ENCODE results near the gene BLTP2. TPM values are rescaled to one million over a fixed set of nuclear protein-coding genes. Genes with fewer than 3 reads are reported as not detected.
"Not testable (repeated sequence)": the region's sequence is repeated elsewhere in the genome, so short reads cannot be mapped to it uniquely, and the experiment has no call there.

The BLTP2 gene
- total and polyA plus RNA-seq, 5 experiments from 2014 or later: 36.0 to 149 (median 51.7) TPM

DNA sequence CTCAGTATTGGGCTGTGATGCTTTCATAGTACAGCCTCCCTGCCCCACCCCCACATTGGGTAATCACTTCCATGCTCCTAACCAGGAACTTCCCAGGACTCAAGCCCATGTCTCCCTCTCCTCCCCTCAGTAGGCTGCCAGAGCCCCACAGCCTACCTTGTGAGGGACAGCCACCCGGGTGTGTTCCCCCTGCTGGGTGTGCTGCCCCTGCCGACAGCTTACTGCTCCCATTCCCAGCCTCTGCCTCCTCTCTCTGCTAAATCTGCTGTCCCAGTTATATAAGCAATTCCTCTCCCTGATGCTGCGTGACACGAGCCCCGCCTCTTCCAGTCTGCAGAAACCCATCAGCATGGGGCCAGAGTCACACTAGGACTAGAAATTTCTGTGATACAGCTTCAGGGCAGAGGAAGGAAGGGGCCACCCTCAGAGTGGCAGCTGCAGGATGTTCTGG, 31.0 kb downstream of the BLTP2 start, which contains the start of gene RSKR:
RSKR (minus strand) TSS at position 255 of the 451 bp plus-strand sequence; CDS start at position 231, 24 bp downstream.
- Mint-ChIP-seq H3K4me1 (peaks cover 0 to 18% (median 8%) of the 10 kb centered on the region in 4 donors), H3K4me3 (no peak within 1 kb of the TSS), H3K27ac (peak within 1 kb of the TSS in 5 of 10 donors; percentile 63 to 74 (median 64)), H3K27me3 (no peaks in the 10 kb centered on the region), H3K9me3 (no peaks in the 10 kb centered on the region), H3K36me3 (peaks cover 6 to 60% (median 18%) of the 10 kb centered on the region in 3 donors)
- ATAC-seq (no peak), DNase-seq (no peak)
- POLR2A ChIA-PET: no interaction called here

DNA sequence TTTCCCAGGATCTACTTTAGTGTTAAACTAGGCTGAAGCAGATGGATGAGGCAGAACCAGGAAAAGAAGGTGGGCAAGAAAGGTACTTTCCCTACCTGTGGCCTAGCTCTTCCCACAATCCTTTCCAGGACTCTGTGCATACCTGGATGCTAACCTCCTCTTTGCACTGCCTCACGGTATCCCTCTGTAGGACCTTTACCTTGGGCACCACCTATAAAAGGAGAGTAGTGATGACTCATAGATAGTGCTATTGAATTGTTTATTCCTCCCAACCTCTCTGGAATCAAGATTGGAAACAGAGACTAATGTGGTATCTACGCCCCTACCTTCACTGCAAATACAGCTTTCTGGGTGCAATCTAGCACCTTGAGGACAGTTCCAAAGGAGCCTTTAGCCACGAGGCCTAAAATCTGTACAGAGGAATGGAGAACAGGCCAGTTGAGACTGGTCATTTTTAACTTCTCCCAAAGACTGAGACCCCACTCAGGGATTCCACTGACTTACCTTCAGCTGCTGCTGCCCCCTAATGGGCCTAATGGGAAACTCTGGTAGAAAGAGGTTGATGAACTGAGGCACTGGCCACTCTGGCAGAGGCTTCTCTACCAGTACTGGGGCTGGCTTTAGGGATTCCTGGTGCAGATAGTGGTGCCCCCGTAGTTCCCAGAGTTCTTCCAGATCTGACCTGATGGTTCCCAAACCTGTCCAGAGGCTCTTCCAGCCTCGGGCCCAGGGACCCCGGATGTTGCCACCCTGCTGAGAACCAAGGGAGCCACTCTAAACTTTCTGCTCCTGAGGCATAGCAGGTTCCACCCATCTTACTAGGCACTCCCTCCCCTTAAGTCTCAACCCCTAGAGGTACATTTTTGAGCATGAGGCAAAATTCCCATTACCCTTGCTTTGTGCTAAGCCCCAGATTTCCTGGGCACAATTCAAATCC, 31.8 kb downstream of the BLTP2 start:
- Mint-ChIP-seq H3K36me3 (peaks cover 6 to 53% (median 18%) of the 10 kb centered on the region in 3 donors), H3K27me3 (no peaks in the 10 kb centered on the region), H3K9me3 (no peaks in the 10 kb centered on the region), H3K4me1 (peaks cover 0 to 18% (median 8%) of the 10 kb centered on the region in 4 donors), H3K27ac (peak overlapping the region in 6 of 10 donors; percentile 5 to 74 (median 64)), H3K4me3 (no peak overlapping the region)
- ATAC-seq: peak; percentile 50 to 57
- POLR2A ChIA-PET: interaction anchor here (2.8 kb wide), 1 partner anchor 14 kb away, joined by 13 read pairs; the partner anchor contains the start of gene SPAG5
- DNase-seq: peak in 8 of 10 donors; percentile 7 to 71 (median 42)

DNA sequence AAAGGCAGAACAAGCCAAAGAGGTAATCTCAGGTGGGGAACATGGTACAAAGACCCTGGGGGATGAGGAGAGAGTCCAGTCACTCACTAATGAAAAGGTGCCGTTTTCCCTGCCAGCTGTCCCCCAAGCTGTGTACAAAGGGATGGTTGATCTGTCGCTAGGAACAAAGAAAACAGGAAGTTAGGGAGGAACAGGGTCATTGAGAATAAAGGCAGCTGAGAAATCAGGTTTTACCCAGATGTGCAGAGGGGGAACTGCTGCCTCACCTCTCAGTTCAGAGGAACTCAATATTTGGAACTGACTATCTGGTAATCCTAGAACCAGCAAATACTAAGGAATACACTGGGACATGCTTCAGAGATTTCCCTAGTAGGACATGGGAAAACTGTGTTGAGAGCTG, 32.4 kb downstream of the BLTP2 start:
- Mint-ChIP-seq H3K4me3 (no peak overlapping the region), H3K36me3 (peaks cover 6 to 46% (median 18%) of the 10 kb centered on the region in 3 donors), H3K9me3 (no peaks in the 10 kb centered on the region), H3K27me3 (no peaks in the 10 kb centered on the region), H3K27ac (peak overlapping the region in 8 of 10 donors; percentile 5 to 79 (median 59)), H3K4me1 (peaks cover 0 to 18% (median 8%) of the 10 kb centered on the region in 4 donors)
- DNase-seq (no peak), ATAC-seq (no peak)
- POLR2A ChIA-PET: interaction anchor here (1.1 to 2.8 kb wide), 2 partner anchors 13 to 119 kb away, joined by 3 to 13 read pairs; partner anchors contain the start of gene SPAG5

DNA sequence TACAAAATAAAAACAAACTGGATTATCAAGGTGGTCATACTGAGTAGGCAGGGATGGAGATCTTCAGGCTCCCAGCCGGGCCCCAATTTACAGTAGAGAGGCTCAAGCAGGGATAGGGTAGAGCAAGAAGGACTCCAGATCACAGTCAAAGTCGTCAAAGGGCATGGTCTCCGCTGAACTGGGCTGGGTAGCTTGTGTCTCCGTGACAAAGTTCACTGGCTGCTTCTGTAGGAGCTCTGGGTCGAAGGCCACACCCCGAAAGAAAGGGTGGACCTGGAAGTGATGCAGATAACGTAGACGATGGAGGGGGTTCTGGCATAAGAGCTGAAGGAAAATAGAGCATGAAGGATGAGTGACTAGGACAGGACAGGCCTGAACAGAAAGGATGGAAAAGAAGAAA, 34.6 kb downstream of the BLTP2 start:
- Mint-ChIP-seq H3K27ac (peak overlapping the region in 5 of 10 donors; percentile 3 to 74 (median 27)), H3K4me1 (peaks cover 0 to 18% (median 8%) of the 10 kb centered on the region in 4 donors), H3K27me3 (no peaks in the 10 kb centered on the region), H3K4me3 (no peak overlapping the region), H3K36me3 (peaks cover 0 to 25% (median 0%) of the 10 kb centered on the region in 3 donors), H3K9me3 (no peaks in the 10 kb centered on the region)
- POLR2A ChIA-PET: interaction anchor here (0.6 to 1.5 kb wide), 3 partner anchors 11 to 40 kb away, joined by 3 to 4 read pairs (median 4); partner anchors contain the start of gene PIGS
- DNase-seq (no peak), ATAC-seq (no peak)

DNA sequence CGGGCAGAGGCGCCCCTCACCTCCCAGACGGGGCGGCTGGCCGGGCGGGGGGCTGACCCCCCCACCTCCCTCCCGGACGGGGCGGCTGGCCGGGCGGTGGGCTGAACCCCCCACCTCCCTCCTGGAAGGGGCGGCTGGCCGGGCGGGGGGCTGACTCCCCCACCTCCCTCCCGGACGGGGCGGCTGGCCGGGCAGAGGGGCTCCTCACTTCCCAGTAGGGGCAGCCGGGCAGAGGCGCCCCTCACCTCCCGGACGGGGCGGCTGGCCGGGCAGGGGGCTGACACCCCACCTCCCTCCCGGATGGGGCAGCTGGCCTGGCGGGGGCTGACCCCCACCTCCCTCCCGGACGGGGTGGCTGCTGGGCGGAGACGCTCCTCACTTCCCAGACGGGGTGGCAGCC, 40.9 kb downstream of the BLTP2 start:
- DNase-seq, H3K4me3 Mint-ChIP-seq, H3K27me3 Mint-ChIP-seq, H3K9me3 Mint-ChIP-seq, H3K27ac Mint-ChIP-seq, POLR2A ChIA-PET, ATAC-seq, H3K36me3 Mint-ChIP-seq: not testable (repeated sequence)
- H3K4me1 Mint-ChIP-seq: peaks cover 6 to 11% (median 8%) of the 10 kb centered on the region in 4 donors

DNA sequence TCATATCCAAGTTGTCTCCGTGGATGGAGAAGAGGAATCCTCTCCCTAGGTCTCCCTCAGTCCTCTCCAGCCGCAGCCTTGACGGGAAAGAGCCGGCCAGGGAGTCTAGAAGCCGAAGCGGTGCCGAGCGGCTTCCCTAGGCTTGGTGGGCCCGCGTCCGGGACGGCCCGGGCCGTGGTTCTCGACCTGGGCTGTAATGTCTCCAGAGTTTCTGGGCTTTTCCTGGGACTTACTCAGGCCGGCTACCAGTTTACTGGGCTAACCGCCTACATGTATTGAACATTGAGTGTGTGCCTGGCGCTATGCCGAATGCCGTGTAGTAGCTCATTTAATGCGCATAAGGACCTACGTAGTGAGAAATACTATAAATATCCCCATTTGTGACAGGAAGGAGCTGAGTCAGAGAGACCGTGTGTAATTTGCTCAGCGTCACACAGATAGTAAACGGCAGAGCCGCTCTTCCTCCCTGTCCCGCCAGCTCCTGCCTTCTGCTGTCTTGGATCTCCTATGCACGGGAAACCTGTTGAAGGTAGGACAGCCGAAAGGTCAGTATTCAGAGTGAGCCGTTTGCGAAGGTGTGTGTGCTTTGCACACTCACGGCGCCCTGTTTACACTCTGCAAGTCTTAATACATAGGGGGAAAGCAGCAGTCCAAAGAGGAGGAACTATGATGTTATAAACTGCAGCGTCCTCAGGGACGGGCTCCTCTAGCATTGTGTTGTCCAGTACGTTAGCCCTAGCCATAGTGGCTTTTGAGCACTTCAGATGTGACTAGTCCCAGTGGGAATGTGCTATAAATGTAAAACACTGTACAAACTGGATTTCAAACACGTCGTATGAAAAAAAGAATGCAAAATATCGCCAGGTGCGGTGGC, 45.4 kb downstream of the BLTP2 start:
- Mint-ChIP-seq H3K27ac (peak overlapping the region; percentile 94 to 100 (median 96)), H3K27me3 (no peaks in the 10 kb centered on the region), H3K36me3 (peaks cover 0 to 2% (median 0%) of the 10 kb centered on the region in 3 donors), H3K9me3 (no peaks in the 10 kb centered on the region), H3K4me1 (peaks cover 14 to 27% (median 23%) of the 10 kb centered on the region in 4 donors), H3K4me3 (peak overlapping the region; percentile 89 to 99 (median 95))
- ATAC-seq (peak; percentile 50 to 60), DNase-seq (peak in 9 of 10 donors; percentile 19 to 72 (median 53))
- POLR2A ChIA-PET: interaction anchor here (0.5 to 3.0 kb wide), 16 partner anchors 9 to 352 kb away, joined by 3 to 42 read pairs (median 4); partner anchors contain the start of genes ALDOC, BLTP2, PHF12 and PIGS

DNA sequence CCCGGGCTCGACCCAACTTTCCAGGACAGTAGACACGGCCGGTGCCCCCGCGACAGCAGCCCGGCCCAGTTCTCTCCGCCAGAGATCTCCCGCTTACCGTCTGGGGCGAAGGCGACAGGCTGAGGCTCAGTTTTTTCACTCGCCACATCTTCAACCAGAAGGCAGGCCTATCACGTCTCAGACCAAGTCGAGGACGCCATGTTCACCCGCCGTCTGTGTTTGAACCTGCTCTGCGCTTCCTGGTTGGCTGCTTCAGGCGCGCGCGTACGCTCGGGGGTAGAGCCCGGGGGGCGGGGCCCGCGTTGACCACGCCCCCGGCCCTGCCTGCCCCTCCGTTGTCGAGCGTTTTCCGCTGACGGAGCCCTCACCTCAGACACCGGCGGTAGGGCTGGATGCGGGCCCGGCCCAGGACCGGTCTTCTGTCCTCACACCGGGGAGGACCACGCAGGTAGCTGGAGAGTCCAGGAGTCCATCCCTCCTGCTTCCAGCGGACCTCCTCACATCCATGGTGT, 46.1 kb downstream of the BLTP2 start, which contains the start of gene SPAG5:
SPAG5 (minus strand) TSS at position 227 of the 512 bp plus-strand sequence; CDS start at position 148, 79 bp downstream.
- Mint-ChIP-seq H3K4me1 (peaks cover 14 to 27% (median 23%) of the 10 kb centered on the region in 4 donors), H3K4me3 (peak within 1 kb of the TSS; percentile 89 to 99 (median 95)), H3K9me3 (no peaks in the 10 kb centered on the region), H3K36me3 (no peaks in the 10 kb centered on the region), H3K27me3 (no peaks in the 10 kb centered on the region), H3K27ac (peak within 1 kb of the TSS; percentile 94 to 100 (median 96))
- ATAC-seq (peak; percentile 93 to 94), DNase-seq (peak; percentile 90 to 97 (median 94))
- POLR2A ChIA-PET: interaction anchor here (0.5 to 3.0 kb wide), 16 partner anchors 10 to 353 kb away, joined by 3 to 42 read pairs (median 4); partner anchors contain the start of genes ALDOC, BLTP2, PHF12 and PIGS

DNA sequence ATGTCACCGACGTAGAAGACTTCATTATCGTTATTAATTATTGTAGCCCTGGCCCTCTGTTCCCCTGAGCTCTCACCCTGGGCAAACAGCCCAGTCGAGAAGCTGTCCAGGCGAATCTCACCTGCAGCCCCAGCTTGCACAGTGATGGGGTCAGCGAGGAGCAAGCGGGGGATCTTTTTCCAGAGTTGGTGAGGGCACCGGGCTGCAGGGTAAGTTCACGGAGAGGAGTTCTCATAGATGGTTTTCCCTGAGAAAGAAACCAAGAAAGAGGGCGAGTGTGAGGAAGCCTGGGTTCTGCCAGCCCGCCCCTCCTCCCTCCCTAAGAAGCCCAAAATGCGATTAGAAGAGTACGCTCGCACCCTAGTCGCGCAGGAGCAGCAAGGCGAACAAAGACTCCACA, 46.6 kb downstream of the BLTP2 start:
- ATAC-seq: no peak
- POLR2A ChIA-PET: interaction anchor here (1.4 to 3.0 kb wide), 6 partner anchors 14 to 64 kb away, joined by 11 to 42 read pairs (median 15); partner anchors contain the start of genes ALDOC, BLTP2, PIGS and SDF2
- H3K36me3 Mint-ChIP-seq: no peaks in the 10 kb centered on the region

DNA sequence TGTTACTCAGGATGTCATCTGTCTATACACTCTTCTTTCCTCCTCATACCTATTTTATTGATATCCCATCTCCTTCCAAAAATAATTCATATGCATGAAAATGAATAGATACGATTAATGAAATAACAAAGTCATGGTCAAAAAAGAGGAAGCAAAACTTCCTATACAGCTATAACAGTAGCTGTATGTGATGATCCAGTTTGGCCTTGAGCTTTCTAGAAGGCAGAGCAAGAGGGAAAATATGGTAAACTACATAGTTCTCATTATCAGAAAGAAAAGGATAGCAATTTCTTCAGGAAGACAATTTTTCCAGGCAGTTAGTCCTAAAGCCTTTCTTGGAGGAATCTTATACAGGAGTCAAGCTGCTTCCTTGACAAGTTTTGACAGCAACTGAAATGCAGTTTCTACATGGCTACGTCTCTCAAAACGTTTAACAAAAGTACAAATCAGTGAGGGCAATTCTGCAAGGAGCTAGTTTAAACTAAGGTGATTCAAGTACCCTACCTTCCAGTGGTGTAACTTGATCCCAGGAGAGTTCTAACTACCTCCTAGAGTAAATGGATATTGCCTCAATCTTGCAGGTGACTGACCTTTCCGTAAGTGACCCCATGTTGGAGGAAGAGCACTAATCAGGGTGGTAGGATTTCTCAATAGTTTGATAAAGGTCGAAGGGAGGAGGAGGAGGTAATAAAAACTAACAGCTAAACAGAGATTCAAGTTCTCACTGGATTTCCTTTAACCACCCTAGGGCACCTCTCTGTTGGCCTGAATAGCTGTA, 47.2 kb downstream of the BLTP2 start:
- peak overlapping the region in 9 of 10 donors; percentile 29 to 100 (median 96) for H3K27ac Mint-ChIP-seq
- H3K4me1 Mint-ChIP-seq: peaks cover 14 to 27% (median 23%) of the 10 kb centered on the region in 4 donors
- no peaks in the 10 kb centered on the region for H3K27me3 Mint-ChIP-seq
- H3K36me3 Mint-ChIP-seq: peaks cover 0 to under 1% (median 0%) of the 10 kb centered on the region in 3 donors
- DNase-seq: no peak
- POLR2A ChIA-PET: interaction anchor here (2.5 to 3.0 kb wide), 2 partner anchors 20 to 46 kb away, joined by 16 to 42 read pairs; partner anchors contain the start of genes ALDOC and UNC119
- peak overlapping the region; percentile 89 to 99 (median 95) for H3K4me3 Mint-ChIP-seq
- no peaks in the 10 kb centered on the region for H3K9me3 Mint-ChIP-seq
- no peak for ATAC-seq

More for the DNA sequence above, 46.6 kb downstream of the BLTP2 start:
- H3K4me3 Mint-ChIP-seq: peak overlapping the region; percentile 89 to 99 (median 95)
- H3K4me1 Mint-ChIP-seq: peaks cover 14 to 27% (median 23%) of the 10 kb centered on the region in 4 donors
- no peaks in the 10 kb centered on the region for H3K9me3 Mint-ChIP-seq
- no peak for DNase-seq
- peak overlapping the region; percentile 94 to 100 (median 96) for H3K27ac Mint-ChIP-seq
- no peaks in the 10 kb centered on the region for H3K27me3 Mint-ChIP-seq
